ENCODE results near the gene RPL36. TPM values are rescaled to one million over a fixed set of nuclear protein-coding genes. Genes with fewer than 3 reads are reported as not detected.

The RPL36 gene
- total and polyA plus RNA-seq, 7 experiments from 2014 or later: 865 to 2,564 (median 1,761) TPM

- ATAC-seq: no peak
- no peaks in the 10 kb centered on the region for H3K27me3 ChIP-seq (ENCODE audit: control insufficient read depth in 2 of 2, insufficient read depth in 2 of 2, low read length in 2 of 2)
- H3K4me1 ChIP-seq (ENCODE audit: control insufficient read depth in 2 of 2, insufficient read depth in 2 of 2, low read length in 2 of 2): peaks cover 8% of the 10 kb centered on the region in 2 donors
- no peaks in the 10 kb centered on the region for H3K9me3 ChIP-seq (ENCODE audit: control insufficient read depth in 2 of 3, low read length in 3 of 3)
- no peak for DNase-seq
- H3K27me3 Mint-ChIP-seq: no peaks in the 10 kb centered on the region
- H3K4me1 Mint-ChIP-seq: peaks cover 2 to 11% (median 8%) of the 10 kb centered on the region in 7 donors
- no peak overlapping the region for H3K4me3 Mint-ChIP-seq
- H3K27ac ChIP-seq (ENCODE audit: low read depth, low read length): no peak overlapping the region
- CTCF ChIA-PET: no interaction called here
- no peak overlapping the region for H3K27ac Mint-ChIP-seq
- no peak overlapping the region for H3K4me3 ChIP-seq (ENCODE audit: low read length)
- POLR2A ChIA-PET: no interaction called here
- H3K36me3 Mint-ChIP-seq: peaks cover 0 to 11% (median 0%) of the 10 kb centered on the region in 5 donors
- H3K36me3 ChIP-seq (ENCODE audit: control insufficient read depth in 2 of 3, insufficient read depth in 3 of 3, low read length in 3 of 3): peaks cover 0 to 85% (median 10%) of the 10 kb centered on the region in 3 experiments
- peaks cover 0 to under 1% (median 0%) of the 10 kb centered on the region in 11 donors for H3K9me3 Mint-ChIP-seq
- intact Hi-C loops (cut with micrococcal nuclease): no loop called here
These were observed 5.6 kb downstream of the RPL36 start for GRCh38 chr19:5695649-5696195.

GRCh38 chr19:5696196-5697021 lies 6.3 kb downstream of the RPL36 start:
- DNase-seq (no peak), ATAC-seq (no peak)
- peaks cover 0 to 7% (median 5%) of the 10 kb centered on the region in 7 donors for H3K4me1 Mint-ChIP-seq
- H3K4me3 ChIP-seq (ENCODE audit: low read length): no peak overlapping the region
- peaks cover 0 to 92% (median 10%) of the 10 kb centered on the region in 3 experiments for H3K36me3 ChIP-seq (ENCODE audit: control insufficient read depth in 2 of 3, insufficient read depth in 3 of 3, low read length in 3 of 3)
- H3K27me3 ChIP-seq (ENCODE audit: control insufficient read depth in 2 of 2, insufficient read depth in 2 of 2, low read length in 2 of 2): no peaks in the 10 kb centered on the region
- H3K27ac Mint-ChIP-seq: peak overlapping the region in 1 of 9 donors; percentile 75
- peaks cover 8% of the 10 kb centered on the region in 2 donors for H3K4me1 ChIP-seq (ENCODE audit: control insufficient read depth in 2 of 2, insufficient read depth in 2 of 2, low read length in 2 of 2)
- H3K9me3 ChIP-seq (ENCODE audit: control insufficient read depth in 2 of 3, low read length in 3 of 3): no peaks in the 10 kb centered on the region
- no peak overlapping the region for H3K4me3 Mint-ChIP-seq
- H3K27ac ChIP-seq (ENCODE audit: low read depth, low read length): no peak overlapping the region
- ChIA-PET CTCF (no interaction called here), POLR2A (interaction anchor here (0.6 kb wide), 1 partner anchor 18 kb away, joined by 6 read pairs; no protein-coding TSS in a partner anchor)
- no peaks in the 10 kb centered on the region for H3K27me3 Mint-ChIP-seq
- intact Hi-C loops (cut with micrococcal nuclease): no loop called here
- peaks cover 0 to 12% (median 0%) of the 10 kb centered on the region in 5 donors for H3K36me3 Mint-ChIP-seq
- no peaks in the 10 kb centered on the region for H3K9me3 Mint-ChIP-seq

GRCh38 chr19:5697022-5697889 lies 7.2 kb downstream of the RPL36 start:
- no peaks in the 10 kb centered on the region for H3K27me3 Mint-ChIP-seq
- H3K27ac Mint-ChIP-seq: peak overlapping the region in 3 of 9 donors; percentile 38 to 75 (median 64)
- peaks cover 0 to 1% (median 0%) of the 10 kb centered on the region in 11 donors for H3K9me3 Mint-ChIP-seq
- Histone ChIP-seq H3K27me3 (ENCODE audit: control insufficient read depth in 2 of 2, insufficient read depth in 2 of 2, low read length in 2 of 2) (no peaks in the 10 kb centered on the region), H3K4me1 (ENCODE audit: control insufficient read depth in 2 of 2, insufficient read depth in 2 of 2, low read length in 2 of 2) (peaks cover under 1% of the 10 kb centered on the region in 2 donors), H3K9me3 (ENCODE audit: control insufficient read depth in 2 of 3, low read length in 3 of 3) (no peaks in the 10 kb centered on the region), H3K4me3 (ENCODE audit: low read length) (no peak overlapping the region), H3K27ac (ENCODE audit: low read depth, low read length) (no peak overlapping the region), H3K36me3 (ENCODE audit: control insufficient read depth in 2 of 3, insufficient read depth in 3 of 3, low read length in 3 of 3) (peaks cover 0 to 86% (median 6%) of the 10 kb centered on the region in 3 experiments)
- POLR2A ChIA-PET: interaction anchor here (0.6 kb wide), 1 partner anchor 18 kb away, joined by 6 read pairs; no protein-coding TSS in a partner anchor
- no peak overlapping the region for H3K4me3 Mint-ChIP-seq
- peaks cover 0 to 16% (median 0%) of the 10 kb centered on the region in 5 donors for H3K36me3 Mint-ChIP-seq
- CTCF ChIA-PET: no interaction called here
- intact Hi-C loops (cut with micrococcal nuclease): no loop called here
- ATAC-seq (no peak), DNase-seq (no peak)
- H3K4me1 Mint-ChIP-seq: peaks cover 0 to 8% (median 5%) of the 10 kb centered on the region in 7 donors

- ATAC-seq (no peak), DNase-seq (no peak)
- POLR2A ChIA-PET: no interaction called here
- Histone ChIP-seq H3K4me1 (ENCODE audit: control insufficient read depth in 2 of 2, insufficient read depth in 2 of 2, low read length in 2 of 2) (no peaks in the 10 kb centered on the region), H3K4me3 (ENCODE audit: low read length) (no peak overlapping the region), H3K27ac (ENCODE audit: low read depth, low read length) (no peak overlapping the region), H3K36me3 (ENCODE audit: control insufficient read depth in 2 of 3, insufficient read depth in 3 of 3, low read length in 3 of 3) (peaks cover 0 to 79% (median 7%) of the 10 kb centered on the region in 3 experiments), H3K9me3 (ENCODE audit: control insufficient read depth in 2 of 3, low read length in 3 of 3) (no peaks in the 10 kb centered on the region), H3K27me3 (ENCODE audit: control insufficient read depth in 2 of 2, insufficient read depth in 2 of 2, low read length in 2 of 2) (no peaks in the 10 kb centered on the region)
- H3K36me3 Mint-ChIP-seq: peaks cover 0 to 16% (median 0%) of the 10 kb centered on the region in 5 donors
- peaks cover 0 to 1% (median 0%) of the 10 kb centered on the region in 11 donors for H3K9me3 Mint-ChIP-seq
- CTCF ChIA-PET: no interaction called here
- no peak overlapping the region for H3K4me3 Mint-ChIP-seq
- H3K27me3 Mint-ChIP-seq: no peaks in the 10 kb centered on the region
- intact Hi-C loops (cut with micrococcal nuclease): no loop called here
- H3K4me1 Mint-ChIP-seq: peaks cover 0 to 6% (median 0%) of the 10 kb centered on the region in 7 donors
- no peak overlapping the region for H3K27ac Mint-ChIP-seq
These were observed 8.0 kb downstream of the RPL36 start for GRCh38 chr19:5697890-5698634.

GRCh38 chr19:5698635-5699422 lies 8.7 kb downstream of the RPL36 start:
- H3K36me3 ChIP-seq (ENCODE audit: control insufficient read depth in 2 of 3, insufficient read depth in 3 of 3, low read length in 3 of 3): peaks cover 0 to 79% (median 13%) of the 10 kb centered on the region in 3 experiments
- Mint-ChIP-seq H3K4me1 (peaks cover 0 to 6% (median 0%) of the 10 kb centered on the region in 7 donors), H3K4me3 (no peak overlapping the region), H3K9me3 (peaks cover 0 to 1% (median 0%) of the 10 kb centered on the region in 11 donors), H3K36me3 (peaks cover 0 to 19% (median 4%) of the 10 kb centered on the region in 5 donors), H3K27ac (peak overlapping the region in 1 of 9 donors; percentile 19), H3K27me3 (no peaks in the 10 kb centered on the region)
- no peak for ATAC-seq
- intact Hi-C loops (cut with micrococcal nuclease): no loop called here
- H3K27ac ChIP-seq (ENCODE audit: low read depth, low read length): no peak overlapping the region
- no peak for DNase-seq
- no peaks in the 10 kb centered on the region for H3K9me3 ChIP-seq (ENCODE audit: control insufficient read depth in 2 of 3, low read length in 3 of 3)
- H3K27me3 ChIP-seq (ENCODE audit: control insufficient read depth in 2 of 2, insufficient read depth in 2 of 2, low read length in 2 of 2): no peaks in the 10 kb centered on the region
- no peak overlapping the region for H3K4me3 ChIP-seq (ENCODE audit: low read length)
- H3K4me1 ChIP-seq (ENCODE audit: control insufficient read depth in 2 of 2, insufficient read depth in 2 of 2, low read length in 2 of 2): no peaks in the 10 kb centered on the region
- ChIA-PET CTCF (interaction anchor here (0.7 to 1.0 kb wide), 2 partner anchors 9 to 12 kb away, joined by 3 read pairs; partner anchors contain the start of gene RPL36), POLR2A (interaction anchor here (1.0 kb wide), 1 partner anchor 8 kb away, joined by 4 read pairs; no protein-coding TSS in a partner anchor)

Measured in naive thymus-derived CD4-positive, alpha-beta T cell (primary cell).